LNCaP clone FGC (cell line): ENCODE data around the gene DLG4.

Experiments
- DNase-seq: peaks from one replicate; pipeline ENCODE4 v3.0.0-alpha.2; 2011; ENCODE audit warnings: low read depth
- H3K4me3 ChIP-seq: 2 replicates; pipeline ENCODE4 v1.5.1; 2011; ENCODE audit warnings: mild to moderate bottlenecking, low read depth, low read length, control low read depth
- CTCF ChIP-seq: IDR thresholded peaks from 2 replicates; pipeline ENCODE4 v1.5.1; 2012; ENCODE audit warnings: mild to moderate bottlenecking; ENCODE audit not compliant: control insufficient read depth, insufficient read depth; ENCODE audit errors: extremely low read depth

The DLG4 gene

GRCh38 chr17:7260651-7261378 lies 41.2 kb upstream of the DLG4 start:
- TF ChIP-seq CTCF = no peak
- DNase-seq = no peak
- peak overlapping the region; percentile 96 for H3K4me3 ChIP-seq

- no peak for TF ChIP-seq CTCF
- DNase-seq = no peak
- H3K4me3 ChIP-seq = peak overlapping the region; percentile 96
These were observed 40.5 kb upstream of the DLG4 start for GRCh38 chr17:7260151-7260550.

GRCh38 chr17:7259555-7259889 lies 39.9 kb upstream of the DLG4 start:
- no peak for DNase-seq
- H3K4me3 ChIP-seq = no peak overlapping the region
- TF ChIP-seq CTCF = no peak

- no peak for TF ChIP-seq CTCF
- no peak for DNase-seq
- no peak overlapping the region for H3K4me3 ChIP-seq
These were observed 39.3 kb upstream of the DLG4 start for GRCh38 chr17:7258731-7259554.

- H3K4me3 ChIP-seq = no peak overlapping the region
- DNase-seq = no peak
These were observed 37.3 kb upstream of the DLG4 start for GRCh38 chr17:7256766-7257456.

GRCh38 chr17:7254511-7254910 lies 34.9 kb upstream of the DLG4 start:
- no peak for TF ChIP-seq CTCF
- DNase-seq = no peak
- H3K4me3 ChIP-seq = no peak overlapping the region

More at GRCh38 chr17:7256766-7257456, 37.3 kb upstream of the DLG4 start:
- no peak for TF ChIP-seq CTCF
